Measurements from ENCODE around the gene ATXN1.
A peak's percentile ranks its signal among the peaks of the same experiment; 100 is the strongest.

- TF ChIP-seq, protein P1, sequence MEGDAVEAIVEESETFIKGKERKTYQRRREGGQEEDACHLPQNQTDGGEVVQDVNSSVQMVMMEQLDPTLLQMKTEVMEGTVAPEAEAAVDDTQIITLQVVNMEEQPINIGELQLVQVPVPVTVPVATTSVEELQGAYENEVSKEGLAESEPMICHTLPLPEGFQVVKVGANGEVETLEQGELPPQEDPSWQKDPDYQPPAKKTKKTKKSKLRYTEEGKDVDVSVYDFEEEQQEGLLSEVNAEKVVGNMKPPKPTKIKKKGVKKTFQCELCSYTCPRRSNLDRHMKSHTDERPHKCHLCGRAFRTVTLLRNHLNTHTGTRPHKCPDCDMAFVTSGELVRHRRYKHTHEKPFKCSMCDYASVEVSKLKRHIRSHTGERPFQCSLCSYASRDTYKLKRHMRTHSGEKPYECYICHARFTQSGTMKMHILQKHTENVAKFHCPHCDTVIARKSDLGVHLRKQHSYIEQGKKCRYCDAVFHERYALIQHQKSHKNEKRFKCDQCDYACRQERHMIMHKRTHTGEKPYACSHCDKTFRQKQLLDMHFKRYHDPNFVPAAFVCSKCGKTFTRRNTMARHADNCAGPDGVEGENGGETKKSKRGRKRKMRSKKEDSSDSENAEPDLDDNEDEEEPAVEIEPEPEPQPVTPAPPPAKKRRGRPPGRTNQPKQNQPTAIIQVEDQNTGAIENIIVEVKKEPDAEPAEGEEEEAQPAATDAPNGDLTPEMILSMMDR (conservative IDR thresholded peaks at IDR 0.05; ENCODE audit: low read depth, low read length) = peak; percentile 84
- no peak for TF ChIP-seq EZH2 (IDR thresholded peaks at IDR 0.05; ENCODE audit: low read length, unreplicated experiment)
Measured at GRCh38 chr6:16762550-16763477, 1.6 kb upstream of the ATXN1 start.

Measured in PC-3 (cell line).